Upper lobe of left lung (tissue), 6 donors: ENCODE measurements around the gene PAK4. TPM values are rescaled to one million over a fixed set of nuclear protein-coding genes. Genes with fewer than 3 reads are reported as not detected.
A peak's percentile ranks its signal among the peaks of the same experiment; 100 is the strongest.

Source experiments
- ATAC-seq, 2 donors: fragments of 200-7000 bp; cut with Tn5 transposase; one replicate each; pipeline ENCODE4 v1.9.1; 2022; ENCODE audit warnings: mild to moderate bottlenecking in 2 of 2, moderate library complexity in 2 of 2; ENCODE audit not compliant: low FRiP score in 2 of 2
- DNase-seq, 2 donors: peaks; one replicate each; pipeline ENCODE4 v3.0.0-alpha.2; 2019 to 2020
- H3K27ac ChIP-seq, 4 donors: fragments of 200-600 bp; sonication (generic); one replicate each; pipeline ENCODE4 v1.5.1; 2016 to 2019
- H3K27me3 ChIP-seq, 4 donors: fragments of 200-600 bp; sonication (generic); one replicate each; pipeline ENCODE4 v1.5.1; 2017 to 2019
- H3K36me3 ChIP-seq, 4 donors: fragments of 200-600 bp; sonication (generic); one replicate each; pipeline ENCODE4 v1.5.1; 2016 to 2019
- H3K4me1 ChIP-seq, 4 donors: fragments of 200-600 bp; sonication (generic); one replicate each; pipeline ENCODE4 v1.5.1; 2018 to 2019
- H3K4me3 ChIP-seq, 4 donors: fragments of 200-600 bp; sonication (generic); one replicate each; pipeline ENCODE4 v1.5.1; 2017 to 2019; ENCODE audit warnings: mild to moderate bottlenecking in 2 of 4, moderate library complexity in 1 of 4
- H3K9me3 ChIP-seq, 4 donors: fragments of 200-600 bp; sonication (generic); one replicate each; pipeline ENCODE4 v1.5.1; 2018 to 2019
- CTCF ChIP-seq, 6 experiments: fragments of 450-650 bp in 4 of 6; fragments of 200-600 bp in 2 of 6; sonication (generic) in 2 of 6; IDR thresholded peaks; one replicate each; pipeline ENCODE4 v1.5.1; 2016 to 2019; ENCODE audit warnings: antibody characterized with exemption in 6 of 6
- EP300 ChIP-seq, 4 donors: sonication (generic); formaldehyde crosslinking; IDR thresholded peaks; one replicate each; pipeline ENCODE4 v1.5.1; 2017; ENCODE audit warnings: antibody characterized with exemption in 4 of 4, control low read depth in 2 of 4
- POLR2A ChIP-seq, 4 donors: fragments of 450-650 bp; IDR thresholded peaks; one replicate each; pipeline ENCODE4 v1.5.1; 2016 to 2017; ENCODE audit warnings: antibody characterized with exemption in 4 of 4, mild to moderate bottlenecking in 2 of 4
- POLR2AphosphoS5 ChIP-seq, 2 donors: sonication (generic); formaldehyde crosslinking; IDR thresholded peaks; one replicate each; pipeline ENCODE4 v1.5.1; 2017; ENCODE audit warnings: antibody characterized with exemption in 2 of 2
- WGBS, 2 donors: methylation state at CpG; one replicate each; pipeline ENCODE4 v1.1.5; 2017 to 2018; 5-methylcytosine and 5-hydroxymethylcytosine counted together
- total RNA-seq, 6 donors: library from RNA; depleted of rRNA in 4 of 6; stranded (reverse); fragments of >200 nt in 4 of 6; gene quantifications; one replicate each; pipeline versions ENCODE4 v1.1.0 to v1.2.1, GENCODE V29; 2016 to 2021
- donor health status: DM: no; HTN: no; CAD: no; lungs with moderate emphysema.
- donor health status: DM: no; HTN: yes; CAD: no; lungs with severe emphysema.

The PAK4 gene
- total RNA-seq, 6 donors from 2014 or later: 23.4 to 88.2 (median 54.4) TPM

GRCh38 chr19:39127812-39128515 is 2.4 kb downstream of the PAK4 start:
- Histone ChIP-seq H3K9me3 (no peaks in the 10 kb centered on the region), H3K36me3 (no peaks in the 10 kb centered on the region), H3K27ac (peak overlapping the region; percentile 74 to 94 (median 87)), H3K4me1 (peaks cover 71 to 86% (median 73%) of the 10 kb centered on the region in 4 donors), H3K27me3 (no peaks in the 10 kb centered on the region), H3K4me3 (peak overlapping the region in 3 of 4 donors; percentile 67 to 100 (median 97))
- 43 to 46% methylated on average over 5 to 7 of the region's 9 CpGs for WGBS, 2 donors
- ATAC-seq (no peak), DNase-seq (peak in 1 of 2 donors; percentile 35)
- TF ChIP-seq CTCF (IDR thresholded peaks at IDR 0.05): no peak
- TF ChIP-seq EP300 (IDR thresholded peaks at IDR 0.05): no peak
- TF ChIP-seq POLR2A (IDR thresholded peaks at IDR 0.05): no peak
- no peak for TF ChIP-seq POLR2AphosphoS5 (IDR thresholded peaks at IDR 0.05)

GRCh38 chr19:39128516-39129079 is 3.0 kb downstream of the PAK4 start:
- Histone ChIP-seq H3K4me1 (peaks cover 76 to 88% (median 79%) of the 10 kb centered on the region in 4 donors), H3K36me3 (no peaks in the 10 kb centered on the region), H3K27me3 (no peaks in the 10 kb centered on the region), H3K4me3 (no peak overlapping the region), H3K27ac (peak overlapping the region; percentile 58 to 94 (median 81)), H3K9me3 (no peaks in the 10 kb centered on the region)
- WGBS, 2 donors: 51 to 56% methylated on average over 6 of the region's 6 CpGs
- DNase-seq (no peak), ATAC-seq (no peak)
- TF ChIP-seq EP300 (IDR thresholded peaks at IDR 0.05): peak in 1 of 4 donors; percentile 7
- no peak for TF ChIP-seq CTCF (IDR thresholded peaks at IDR 0.05)
- TF ChIP-seq POLR2AphosphoS5 (IDR thresholded peaks at IDR 0.05): peak in 1 of 2 donors; percentile 5
- TF ChIP-seq POLR2A (IDR thresholded peaks at IDR 0.05): no peak

- peaks cover 81 to 93% (median 84%) of the 10 kb centered on the region in 4 donors for H3K4me1 ChIP-seq
- ATAC-seq: no peak
- no peak for DNase-seq
Measured at GRCh38 chr19:39129116-39129515, 3.5 kb downstream of the PAK4 start.

GRCh38 chr19:39130337-39131254 is 5.0 kb downstream of the PAK4 start:
- Histone ChIP-seq H3K9me3 (no peaks in the 10 kb centered on the region), H3K36me3 (no peaks in the 10 kb centered on the region), H3K27ac (peak overlapping the region; percentile 74 to 94 (median 84)), H3K4me1 (peaks cover 76 to 89% (median 81%) of the 10 kb centered on the region in 4 donors), H3K27me3 (no peaks in the 10 kb centered on the region), H3K4me3 (no peak overlapping the region)
- 76% methylated on average over 21 to 22 of the region's 22 CpGs for WGBS, 2 donors
- no peak for ATAC-seq
- TF ChIP-seq EP300 (IDR thresholded peaks at IDR 0.05) (no peak), POLR2AphosphoS5 (IDR thresholded peaks at IDR 0.05) (no peak), POLR2A (IDR thresholded peaks at IDR 0.05) (no peak), CTCF (IDR thresholded peaks at IDR 0.05) (no peak)
- no peak for DNase-seq

More at GRCh38 chr19:39129116-39129515, 3.5 kb downstream of the PAK4 start:
- peak overlapping the region; percentile 58 to 94 (median 81) for H3K27ac ChIP-seq
- no peaks in the 10 kb centered on the region for H3K36me3 ChIP-seq
- H3K9me3 ChIP-seq: no peaks in the 10 kb centered on the region
- H3K27me3 ChIP-seq: no peaks in the 10 kb centered on the region
- no peak for TF ChIP-seq POLR2A (IDR thresholded peaks at IDR 0.05)
- TF ChIP-seq CTCF (IDR thresholded peaks at IDR 0.05): no peak
- TF ChIP-seq EP300 (IDR thresholded peaks at IDR 0.05): no peak
- TF ChIP-seq POLR2AphosphoS5 (IDR thresholded peaks at IDR 0.05): no peak
- H3K4me3 ChIP-seq: no peak overlapping the region
- 93 to 94% methylated on average over 8 to 11 of the region's 11 CpGs for WGBS, 2 donors
